Left lung (tissue), 10 donors: ENCODE results near the gene LRRK1. TPM values are rescaled to one million over a fixed set of nuclear protein-coding genes. Genes with fewer than 3 reads are reported as not detected.

Experiments used
- ATAC-seq: fragments of 200-7000 bp; cut with Tn5 transposase; one replicate; pipeline ENCODE4 v1.9.1; 2020; ENCODE audit warnings: moderate library complexity
- DNase-seq, 4 donors: peaks; one replicate each; pipeline ENCODE4 v3.0.0-alpha.2; 2013 to 2020
- H3K27ac ChIP-seq, 2 donors: fragments of 200-600 bp; sonication (generic) in 1 of 2; one replicate each; pipeline versions ENCODE4 v1.5.0 to v1.8.0; 2020 to 2021
- H3K27me3 ChIP-seq, 2 donors: fragments of 200-600 bp; sonication (generic) in 1 of 2; one replicate each; pipeline versions ENCODE4 v1.5.0 to v1.8.0; 2020 to 2021
- H3K36me3 ChIP-seq, 2 donors: fragments of 200-600 bp; sonication (generic) in 1 of 2; one replicate each; pipeline versions ENCODE4 v1.5.0 to v1.8.0; 2020 to 2021
- H3K4me1 ChIP-seq, 2 donors: fragments of 200-600 bp; one replicate each; pipeline ENCODE4 v1.8.0; 2021
- H3K4me3 ChIP-seq, 2 donors: fragments of 200-600 bp; sonication (generic) in 1 of 2; one replicate each; pipeline versions ENCODE4 v1.5.0 to v1.8.0; 2020 to 2021; ENCODE audit warnings: mild to moderate bottlenecking in 1 of 2
- H3K9me3 ChIP-seq, 2 donors: fragments of 200-600 bp; sonication (generic) in 1 of 2; one replicate each; pipeline versions ENCODE4 v1.5.0 to v1.8.0; 2020 to 2021
- intact Hi-C, 2 donors: fragments of 100-400 bp; cut with DNase I; formaldehyde crosslinking; loops; one replicate each; pipeline versions ENCODE4 v1.11.2 to v1.14.2; 2022
- polyA plus RNA-seq, 6 donors: library from polyadenylated mRNA; unstranded; fragments of 120-200 nt; gene quantifications; one replicate each; pipeline ENCODE4 v1.2.1, GENCODE V29; 2013; ENCODE audit not compliant: insufficient read length in 6 of 6
- total RNA-seq, 2 donors: library from RNA; stranded (reverse); fragmentation: NEBNext Ultra II Directional; extraction: Animal tissue kit (Norgen Biotek cat#: 25700); gene quantifications; one replicate each; pipeline ENCODE4 v1.2.1, GENCODE V29; 2021
- TF ChIP-seq, protein P1 (sequence below), 2 donors: fragments of 200-600 bp; sonication (generic) in 1 of 2; IDR thresholded peaks; one replicate each; pipeline versions ENCODE4 v1.5.0 to v1.8.0; 2021; ENCODE audit warnings: antibody characterized with exemption in 2 of 2
- donor health status: DM: no; HTN: yes; CAD: no.
- donor health status: DM: no; HTN: no; CAD: no.

The LRRK1 gene
- total and polyA plus RNA-seq, 8 donors, result 1.9 to 24.2 (median 3.0) TPM

DNA sequence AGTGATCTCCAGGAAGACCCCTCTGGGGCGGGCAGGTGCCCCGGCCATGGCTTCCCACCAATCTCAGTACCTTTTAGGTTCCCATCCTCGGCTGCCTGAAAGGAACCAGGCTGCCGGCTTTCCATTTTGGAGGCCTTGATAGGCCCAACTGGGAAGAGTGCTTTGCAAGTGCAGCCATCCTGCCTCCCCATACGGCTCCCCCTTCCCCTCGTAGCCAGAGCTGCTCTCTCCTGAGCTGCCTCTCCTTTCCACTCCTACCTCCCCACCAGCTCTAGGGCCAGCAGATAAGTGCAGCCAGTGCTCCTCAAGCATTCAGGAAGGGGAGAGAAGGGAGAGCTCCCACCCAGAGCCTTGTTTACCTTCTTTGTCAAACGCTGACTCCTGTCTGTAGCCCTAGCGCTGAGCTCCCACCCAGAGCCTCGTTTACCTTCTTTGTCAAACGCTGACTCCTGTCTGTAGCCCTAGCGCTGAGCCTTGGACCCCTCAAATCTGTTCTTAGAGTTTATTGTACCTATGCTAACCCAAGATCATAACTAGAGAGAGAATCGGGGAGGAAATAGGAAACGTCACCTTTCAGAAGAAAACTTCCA lies 133.0 kb downstream of the LRRK1 start:
- Histone ChIP-seq H3K4me1 (peaks cover 0 to 4% of the 10 kb centered on the region in 2 donors), H3K27me3 (no peaks in the 10 kb centered on the region), H3K9me3 (no peaks in the 10 kb centered on the region), H3K36me3 (peaks cover 0 to 92% of the 10 kb centered on the region in 2 donors), H3K4me3 (no peak overlapping the region), H3K27ac (no peak overlapping the region)
- ATAC-seq (no peak), DNase-seq (peak in 1 of 4 donors; percentile 26)
- intact Hi-C loops, result no loop called here
- TF ChIP-seq, protein P1, sequence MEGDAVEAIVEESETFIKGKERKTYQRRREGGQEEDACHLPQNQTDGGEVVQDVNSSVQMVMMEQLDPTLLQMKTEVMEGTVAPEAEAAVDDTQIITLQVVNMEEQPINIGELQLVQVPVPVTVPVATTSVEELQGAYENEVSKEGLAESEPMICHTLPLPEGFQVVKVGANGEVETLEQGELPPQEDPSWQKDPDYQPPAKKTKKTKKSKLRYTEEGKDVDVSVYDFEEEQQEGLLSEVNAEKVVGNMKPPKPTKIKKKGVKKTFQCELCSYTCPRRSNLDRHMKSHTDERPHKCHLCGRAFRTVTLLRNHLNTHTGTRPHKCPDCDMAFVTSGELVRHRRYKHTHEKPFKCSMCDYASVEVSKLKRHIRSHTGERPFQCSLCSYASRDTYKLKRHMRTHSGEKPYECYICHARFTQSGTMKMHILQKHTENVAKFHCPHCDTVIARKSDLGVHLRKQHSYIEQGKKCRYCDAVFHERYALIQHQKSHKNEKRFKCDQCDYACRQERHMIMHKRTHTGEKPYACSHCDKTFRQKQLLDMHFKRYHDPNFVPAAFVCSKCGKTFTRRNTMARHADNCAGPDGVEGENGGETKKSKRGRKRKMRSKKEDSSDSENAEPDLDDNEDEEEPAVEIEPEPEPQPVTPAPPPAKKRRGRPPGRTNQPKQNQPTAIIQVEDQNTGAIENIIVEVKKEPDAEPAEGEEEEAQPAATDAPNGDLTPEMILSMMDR (IDR thresholded peaks at IDR 0.05), result no peak

DNA sequence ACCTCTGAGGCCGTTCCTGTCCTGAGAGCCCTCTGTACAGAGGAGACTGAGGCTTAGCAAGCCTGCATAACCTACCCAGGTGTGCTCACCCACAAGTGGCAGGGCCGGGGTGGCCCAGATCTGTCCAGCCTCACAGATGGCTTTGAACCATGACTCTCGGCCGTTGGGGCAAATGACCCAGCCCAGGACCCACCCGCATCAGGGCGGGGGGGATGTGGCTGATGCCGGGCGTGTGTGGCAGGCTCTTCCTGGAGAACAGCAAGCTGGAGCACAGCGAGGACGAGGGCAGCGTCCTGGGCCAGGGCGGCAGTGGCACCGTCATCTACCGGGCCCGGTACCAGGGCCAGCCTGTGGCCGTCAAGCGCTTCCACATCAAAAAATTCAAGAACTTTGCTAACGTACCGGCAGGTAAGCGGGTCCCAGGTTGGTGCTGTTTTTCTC lies 133.5 kb downstream of the LRRK1 start:
- Histone ChIP-seq H3K9me3 (no peaks in the 10 kb centered on the region), H3K4me3 (no peak overlapping the region), H3K36me3 (peaks cover 0 to 91% of the 10 kb centered on the region in 2 donors), H3K4me1 (peaks cover 0 to 8% of the 10 kb centered on the region in 2 donors), H3K27me3 (no peaks in the 10 kb centered on the region), H3K27ac (no peak overlapping the region)
- ATAC-seq (no peak), DNase-seq (peak in 1 of 4 donors; percentile 16)
- intact Hi-C loops, result no loop called here
- TF ChIP-seq, protein P1 (IDR thresholded peaks at IDR 0.05), result no peak

DNA sequence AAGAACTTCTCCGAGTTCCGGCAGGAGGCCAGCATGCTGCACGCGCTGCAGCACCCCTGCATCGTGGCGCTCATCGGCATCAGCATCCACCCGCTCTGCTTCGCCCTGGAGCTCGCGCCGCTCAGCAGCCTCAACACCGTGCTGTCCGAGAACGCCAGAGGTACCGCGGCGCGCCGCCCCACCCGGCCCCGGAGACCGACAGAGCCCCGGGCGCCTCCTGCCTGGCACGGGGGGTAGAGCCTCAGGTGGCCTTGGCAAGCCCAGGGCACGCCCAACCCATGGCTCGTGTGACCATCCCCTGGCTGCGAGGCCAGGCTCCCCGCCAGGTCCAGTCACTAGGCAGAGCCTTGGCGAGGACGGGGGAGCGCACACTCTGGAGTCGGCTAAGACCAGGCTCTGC lies 134.1 kb downstream of the LRRK1 start:
- ATAC-seq, result no peak
- Histone ChIP-seq H3K36me3 (peaks cover 0 to 97% of the 10 kb centered on the region in 2 donors), H3K27me3 (no peaks in the 10 kb centered on the region), H3K27ac (no peak overlapping the region), H3K4me3 (no peak overlapping the region), H3K4me1 (peaks cover 0 to 8% of the 10 kb centered on the region in 2 donors), H3K9me3 (no peaks in the 10 kb centered on the region)
- TF ChIP-seq, protein P1 (IDR thresholded peaks at IDR 0.05), result no peak
- intact Hi-C loops, result no loop called here
- DNase-seq, result peak in 1 of 4 donors; percentile 7

DNA sequence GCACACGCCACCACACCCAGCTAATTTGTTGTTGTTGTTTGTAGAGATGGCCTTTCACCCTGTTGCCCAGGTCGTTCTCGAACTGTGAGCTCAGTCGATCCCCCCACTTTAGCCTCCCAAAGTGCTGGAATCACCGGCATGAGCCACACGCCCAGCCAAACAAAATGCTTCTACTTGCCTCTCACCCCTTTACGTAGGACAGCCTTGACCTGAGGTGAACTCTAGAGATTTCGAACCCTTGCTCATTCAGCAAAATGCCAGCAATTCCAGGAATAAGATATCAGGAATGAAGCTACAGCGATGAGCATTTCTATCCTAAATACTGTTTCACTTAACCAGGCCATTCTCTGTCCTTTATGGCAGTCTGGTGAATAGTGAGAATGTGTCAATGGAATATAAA lies 135.0 kb downstream of the LRRK1 start:
- no peaks in the 10 kb centered on the region for H3K27me3 ChIP-seq
- no peak overlapping the region for H3K27ac ChIP-seq
- H3K4me3 ChIP-seq, result no peak overlapping the region
- TF ChIP-seq, protein P1 (IDR thresholded peaks at IDR 0.05), result no peak
- H3K36me3 ChIP-seq, result peaks cover 0 to 97% of the 10 kb centered on the region in 2 donors
- H3K9me3 ChIP-seq, result no peaks in the 10 kb centered on the region
- no peak for DNase-seq
- H3K4me1 ChIP-seq, result peaks cover 0 to 8% of the 10 kb centered on the region in 2 donors
- ATAC-seq, result no peak
- intact Hi-C loops, result no loop called here

DNA sequence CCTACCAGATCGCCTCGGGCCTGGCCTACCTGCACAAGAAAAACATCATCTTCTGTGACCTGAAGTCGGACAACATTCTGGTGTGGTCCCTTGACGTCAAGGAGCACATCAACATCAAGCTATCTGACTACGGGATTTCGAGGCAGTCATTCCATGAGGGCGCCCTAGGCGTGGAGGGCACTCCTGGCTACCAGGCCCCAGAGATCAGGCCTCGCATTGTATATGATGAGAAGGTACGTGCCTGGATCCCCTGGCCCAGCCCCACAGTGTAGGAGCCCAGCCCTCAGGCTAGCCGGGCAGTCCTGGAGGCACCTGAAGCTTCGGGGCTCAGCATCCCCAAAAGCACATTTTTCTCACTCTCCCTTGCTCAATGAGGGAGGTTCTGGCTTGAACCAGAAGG lies 135.8 kb downstream of the LRRK1 start:
- intact Hi-C loops, result no loop called here
- Histone ChIP-seq H3K27me3 (no peaks in the 10 kb centered on the region), H3K36me3 (peaks cover 0 to 97% of the 10 kb centered on the region in 2 donors), H3K9me3 (no peaks in the 10 kb centered on the region), H3K27ac (no peak overlapping the region), H3K4me3 (no peak overlapping the region), H3K4me1 (peaks cover 0 to 8% of the 10 kb centered on the region in 2 donors)
- TF ChIP-seq, protein P1 (IDR thresholded peaks at IDR 0.05), result no peak
- DNase-seq, result peak in 1 of 4 donors; percentile 17
- no peak for ATAC-seq
